GM12873 (cell line): ENCODE data around the gene CEACAM18.

ENCODE experiments used
- CTCF ChIP-seq: IDR thresholded peaks from 2 replicates; pipeline ENCODE4 v1.5.1; 2012; ENCODE audit warnings: low read depth, mild to moderate bottlenecking, moderate library complexity, low read length, control low read depth; ENCODE audit not compliant: insufficient read depth; ENCODE audit errors: missing control alignments

CEACAM18 gene

DNA sequence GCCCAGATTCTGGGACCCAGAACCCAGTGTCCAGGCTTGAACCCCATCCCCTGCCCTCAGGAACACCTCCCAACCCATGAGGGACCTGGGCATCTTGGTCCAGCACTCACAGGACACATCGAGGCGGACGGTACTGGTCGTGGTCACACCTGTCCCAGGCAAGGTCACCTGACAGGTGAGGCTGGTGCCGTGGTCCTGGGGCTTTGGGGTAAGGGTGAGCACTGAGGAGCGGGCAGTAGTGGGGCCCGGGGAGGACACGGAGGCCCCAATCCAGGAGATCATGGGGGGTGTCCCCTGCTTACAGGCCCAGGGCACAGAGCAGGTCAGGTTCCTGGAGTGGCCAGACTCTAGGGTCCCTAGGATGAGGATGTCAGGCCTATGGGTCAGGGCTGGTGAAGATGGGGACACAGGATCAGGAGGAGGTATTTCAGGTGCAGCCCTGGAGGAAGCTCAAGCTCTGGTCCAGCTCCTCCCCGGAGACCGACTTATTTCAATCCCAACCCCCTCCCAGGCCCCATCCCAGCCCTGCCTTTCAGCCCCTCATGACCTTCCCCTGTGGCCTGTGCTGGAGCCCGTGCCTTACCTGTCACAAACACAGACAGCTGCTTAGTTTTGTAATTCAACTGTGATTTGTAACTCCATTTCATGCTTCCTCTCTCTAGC lies 20.9 kb upstream of the CEACAM18 start:
- TF ChIP-seq CTCF: no peak

DNA sequence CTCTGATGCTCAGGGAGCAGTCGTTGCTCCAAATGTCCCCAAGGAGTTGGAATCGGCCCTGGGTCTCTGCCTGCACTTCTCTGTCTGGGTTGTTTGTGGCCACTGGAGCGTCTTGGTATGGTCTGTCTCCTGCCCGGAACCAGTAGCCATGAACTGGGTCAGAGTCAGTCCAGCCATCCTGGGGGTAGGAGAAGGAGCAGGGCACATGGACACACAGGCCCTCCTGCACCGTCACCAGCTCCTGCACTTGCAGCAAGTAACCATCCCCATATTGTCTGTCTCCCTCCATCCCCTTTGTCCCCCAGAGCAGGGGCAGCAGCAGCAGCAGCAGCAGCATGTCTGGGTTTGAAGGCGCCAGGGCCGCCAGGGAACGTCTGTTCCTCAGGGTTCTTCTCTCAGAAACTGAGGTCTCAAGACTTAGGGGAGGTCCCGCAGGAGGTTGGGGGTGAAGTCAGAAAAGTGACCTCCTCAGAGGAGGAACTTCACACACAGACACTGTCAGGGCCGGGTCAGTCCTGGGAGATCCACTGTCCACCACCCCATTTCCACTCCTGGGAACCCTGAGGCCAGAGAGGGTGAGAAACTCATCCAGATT lies 20.2 kb upstream of the CEACAM18 start, which contains the start of gene SIGLEC8:
Gene SIGLEC8 (minus strand): TSS at position 404 of the 595 bp plus-strand sequence. CDS start 67 bp downstream, at position 337.
- no peak for TF ChIP-seq CTCF

DNA sequence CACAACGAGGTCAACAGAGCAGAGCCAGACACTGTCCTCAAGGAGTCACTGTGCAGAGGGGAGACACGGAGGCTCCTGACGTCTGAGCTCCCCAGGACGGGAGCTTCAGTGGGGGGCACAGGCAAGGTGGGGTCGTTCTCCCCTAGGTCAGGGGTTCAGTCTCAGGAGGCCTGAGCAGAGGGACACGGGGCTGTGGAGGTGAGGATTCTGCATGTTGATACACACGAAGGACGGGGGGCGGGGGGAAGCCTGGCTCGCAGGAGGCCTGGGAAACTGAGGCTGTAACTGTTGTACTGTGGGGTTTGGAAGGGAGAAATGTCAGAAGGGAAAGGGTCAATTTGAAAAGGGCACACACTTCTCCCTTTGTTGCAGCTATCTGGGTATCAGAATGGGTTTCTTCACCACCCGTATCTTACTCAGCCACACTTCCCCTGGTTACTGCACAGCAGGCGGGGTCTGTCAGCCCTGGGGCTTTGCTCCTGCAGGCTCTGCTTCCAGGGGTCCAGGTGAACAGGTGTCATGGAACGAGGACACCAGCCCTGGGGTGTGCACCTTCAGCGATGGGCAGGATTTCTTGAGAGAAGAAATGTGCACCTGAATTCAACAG lies 19.3 kb upstream of the CEACAM18 start:
- TF ChIP-seq CTCF: no peak

DNA sequence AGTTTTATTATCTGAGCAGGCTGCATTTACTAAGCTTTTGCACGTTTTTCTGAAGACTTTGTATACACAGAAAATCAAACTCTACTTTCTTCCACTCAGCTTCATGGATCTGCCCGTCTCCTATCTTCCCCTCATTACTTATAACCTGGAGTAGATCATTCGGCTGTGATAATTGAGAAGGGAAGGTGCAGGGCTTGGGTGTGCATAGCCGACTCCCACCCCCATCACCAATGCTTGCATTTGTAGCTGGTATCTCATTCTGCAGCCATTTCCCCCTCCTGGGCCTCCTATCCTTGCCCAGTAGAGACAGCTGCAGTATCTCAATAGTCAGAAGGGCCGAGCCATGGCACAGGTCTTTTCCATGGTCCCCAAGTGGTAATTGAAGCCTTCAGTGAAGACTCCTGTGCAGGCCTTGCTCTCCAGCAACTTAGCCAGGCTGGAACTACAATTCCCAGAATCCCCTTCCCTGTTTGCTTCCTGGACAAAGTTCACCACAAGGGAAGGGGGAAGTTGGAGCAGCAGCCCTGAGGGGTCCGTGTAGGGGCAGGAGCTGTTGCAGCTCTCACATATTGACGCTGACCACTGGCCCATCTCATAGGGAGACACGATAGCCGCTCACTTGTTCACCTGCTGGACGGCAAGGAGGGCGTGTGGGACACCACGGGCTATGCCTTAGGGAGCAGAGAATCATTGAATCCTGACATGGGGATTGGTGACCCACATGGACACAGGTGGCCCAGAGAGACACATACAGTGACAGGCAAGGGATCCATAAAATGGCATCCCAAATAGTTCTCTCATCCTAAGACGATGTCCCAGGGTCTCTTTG lies 18.0 kb upstream of the CEACAM18 start:
- TF ChIP-seq CTCF: no peak

DNA sequence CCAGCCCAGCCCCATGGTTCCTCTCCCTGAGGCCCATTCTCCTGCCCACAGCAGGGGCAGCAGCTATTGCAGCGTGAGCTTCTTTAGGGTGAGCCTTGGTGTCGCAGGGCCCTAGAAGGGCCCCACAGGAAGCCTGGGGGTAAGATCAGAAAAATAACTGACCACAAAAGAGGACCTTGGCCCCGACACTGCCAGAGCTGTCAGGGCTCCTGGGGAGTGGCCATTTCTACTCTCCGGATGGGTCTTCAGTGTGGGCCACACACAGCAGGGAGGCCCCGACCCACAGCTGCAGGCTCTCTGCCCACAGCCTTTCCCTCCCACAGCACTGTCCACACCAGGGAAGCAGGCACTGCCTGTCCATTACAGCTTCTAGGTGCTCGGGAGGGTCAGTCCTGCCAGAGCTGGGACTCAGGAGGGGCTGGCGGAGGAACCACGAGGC lies 16.6 kb upstream of the CEACAM18 start:
- no peak for TF ChIP-seq CTCF

DNA sequence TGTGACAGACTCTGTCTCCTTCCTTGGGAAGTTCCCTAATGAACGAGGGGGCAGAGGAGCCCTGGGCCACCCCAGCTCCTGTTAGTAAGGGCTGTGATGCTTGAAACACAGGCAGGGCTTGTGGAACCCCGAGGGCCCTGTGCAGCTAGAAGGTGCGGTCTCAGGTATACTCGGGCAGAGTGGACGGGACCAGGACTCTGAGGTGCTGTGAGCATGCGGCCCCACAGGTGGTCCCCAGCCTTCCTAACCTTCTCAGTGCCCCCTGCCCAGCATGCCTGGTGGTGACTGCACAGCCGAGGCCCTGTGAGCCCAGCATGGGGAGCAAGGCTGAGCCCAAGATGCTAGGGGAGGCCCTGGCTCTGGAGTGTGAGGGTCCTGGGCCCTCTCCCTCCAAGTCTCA lies 16.1 kb upstream of the CEACAM18 start:
- TF ChIP-seq CTCF: no peak

GRCh38 chr19:51462681-51463080 lies 15.7 kb upstream of the CEACAM18 start:
- TF ChIP-seq CTCF: no peak
